Astrocyte (in vitro differentiated cells and primary cell): Measurements from ENCODE around the gene PARL. TPM values are rescaled to one million over a fixed set of nuclear protein-coding genes. Genes with fewer than 3 reads are reported as not detected.

Experiments
- DNase-seq: peaks from one replicate; pipeline ENCODE4 v3.0.0-alpha.2; 2010; ENCODE audit warnings: low read depth
- FAIRE-seq: peaks from 2 replicates; lab custom pipeline; 2011; peaks lifted over from hg19 to GRCh38; lab: Jason Lieb, UNC
- H2AFZ ChIP-seq: 2 replicates; pipeline ENCODE4 v1.6.0; 2012; ENCODE audit warnings: low read depth, low read length, inconsistent platforms
- H3K27ac ChIP-seq: 2 replicates; pipeline ENCODE4 v1.5.1; 2011; ENCODE audit warnings: low read depth, low read length, inconsistent platforms
- H3K27me3 ChIP-seq: 2 replicates; pipeline ENCODE4 v1.6.0; 2011; ENCODE audit warnings: low read length, inconsistent platforms; ENCODE audit not compliant: insufficient read depth
- H3K36me3 ChIP-seq: 2 replicates; pipeline ENCODE4 v1.5.1; 2011; ENCODE audit warnings: low read length, inconsistent platforms; ENCODE audit not compliant: insufficient read depth
- H3K4me1 ChIP-seq: 2 replicates; pipeline ENCODE4 v1.5.1; 2011; ENCODE audit warnings: low read length, inconsistent platforms; ENCODE audit not compliant: insufficient read depth
- H3K4me2 ChIP-seq: 2 replicates; pipeline ENCODE4 v1.6.0; 2012; ENCODE audit warnings: low read length, inconsistent platforms
- H3K4me3 ChIP-seq: 2 replicates; pipeline ENCODE4 v1.5.1; 2011; ENCODE audit warnings: low read depth, mild to moderate bottlenecking, low read length, inconsistent platforms; ENCODE audit not compliant: insufficient read depth
- H3K79me2 ChIP-seq: 2 replicates; pipeline ENCODE4 v1.6.0; 2012; ENCODE audit warnings: mild to moderate bottlenecking, low read length, inconsistent platforms; ENCODE audit not compliant: insufficient read depth
- H3K9ac ChIP-seq: 2 replicates; pipeline ENCODE4 v1.6.0; 2012; ENCODE audit warnings: mild to moderate bottlenecking, low read length, inconsistent platforms
- H3K9me3 ChIP-seq: 2 replicates; pipeline ENCODE4 v1.5.1; 2012; ENCODE audit warnings: low read depth, mild to moderate bottlenecking, low read length, inconsistent platforms; ENCODE audit not compliant: insufficient read depth
- H4K20me1 ChIP-seq: 2 replicates; pipeline ENCODE4 v1.6.0; 2012; ENCODE audit warnings: low read length, inconsistent platforms; ENCODE audit not compliant: insufficient read depth
- H3K27ac Mint-ChIP-seq: one replicate; pipeline ENCODE4 v1.8.0; 2021; ENCODE audit warnings: mild to moderate bottlenecking, mixed read lengths; ENCODE audit not compliant: unreplicated experiment
- H3K27me3 Mint-ChIP-seq: one replicate; pipeline ENCODE4 v1.8.0; 2021; ENCODE audit warnings: low read depth, mixed read lengths; ENCODE audit not compliant: unreplicated experiment
- H3K36me3 Mint-ChIP-seq: one replicate; pipeline ENCODE4 v1.8.0; 2021; ENCODE audit warnings: low read depth, mixed read lengths; ENCODE audit not compliant: unreplicated experiment
- H3K4me1 Mint-ChIP-seq: one replicate; pipeline ENCODE4 v1.8.0; 2021; ENCODE audit warnings: low read depth, mixed read lengths; ENCODE audit not compliant: unreplicated experiment
- H3K4me3 Mint-ChIP-seq: one replicate; pipeline ENCODE4 v1.8.0; 2021; ENCODE audit warnings: mild to moderate bottlenecking, moderate library complexity, mixed read lengths; ENCODE audit not compliant: unreplicated experiment
- H3K9me3 Mint-ChIP-seq: one replicate; pipeline ENCODE4 v1.8.0; 2021; ENCODE audit warnings: mild to moderate bottlenecking, mixed read lengths; ENCODE audit not compliant: unreplicated experiment
- CTCF ChIP-seq: IDR thresholded peaks from 2 replicates; pipeline ENCODE4 v1.5.1; 2011; ENCODE audit warnings: low read depth, mild to moderate bottlenecking, inconsistent platforms, low read length, moderate library complexity; ENCODE audit not compliant: insufficient read depth
- EZH2 ChIP-seq: IDR thresholded peaks from 2 replicates; pipeline ENCODE4 v1.6.1; 2012; ENCODE audit warnings: mild to moderate bottlenecking, low read length, inconsistent platforms; ENCODE audit not compliant: insufficient read depth
- total RNA-seq: library from RNA; stranded (reverse); gene quantifications from 2 replicates; pipeline ENCODE4 v1.2.1, GENCODE V29; 2021

The PARL gene
- total RNA-seq, 1 donor from 2014 or later = 64.7 TPM

- no peaks in the 10 kb centered on the region for H3K79me2 ChIP-seq
- no peaks in the 10 kb centered on the region for H3K27me3 ChIP-seq
- H3K4me1 ChIP-seq = no peaks in the 10 kb centered on the region
- no peak overlapping the region for H3K4me2 ChIP-seq
- H3K36me3 ChIP-seq = peaks cover 7% of the 10 kb centered on the region
- H4K20me1 ChIP-seq = no peaks in the 10 kb centered on the region
- Mint-ChIP-seq H3K27ac (no peak overlapping the region), H3K36me3 (peaks cover 22% of the 10 kb centered on the region), H3K4me3 (no peak overlapping the region), H3K4me1 (peaks cover 7% of the 10 kb centered on the region), H3K9me3 (no peaks in the 10 kb centered on the region), H3K27me3 (no peaks in the 10 kb centered on the region)
- FAIRE-seq (no peak), DNase-seq (no peak)
- H3K4me3 ChIP-seq = no peak overlapping the region
- H2AFZ ChIP-seq = no peak overlapping the region
- no peak overlapping the region for H3K9ac ChIP-seq
- TF ChIP-seq EZH2 = no peak
- TF ChIP-seq CTCF = no peak
- no peak overlapping the region for H3K27ac ChIP-seq
- no peaks in the 10 kb centered on the region for H3K9me3 ChIP-seq
Measured at GRCh38 chr3:183854318-183855035, 30.2 kb downstream of the PARL start.

- FAIRE-seq (no peak), DNase-seq (peak; percentile 20)
- peak overlapping the region; percentile 98 for H3K27ac Mint-ChIP-seq
Measured at GRCh38 chr3:183845608-183846288, 38.9 kb downstream of the PARL start.

More at GRCh38 chr3:183845608-183846288, 38.9 kb downstream of the PARL start:
- Mint-ChIP-seq H3K4me3 (no peak overlapping the region), H3K9me3 (no peaks in the 10 kb centered on the region), H3K27me3 (no peaks in the 10 kb centered on the region), H3K4me1 (peaks cover 21% of the 10 kb centered on the region), H3K36me3 (peaks cover 17% of the 10 kb centered on the region)
- peaks cover 17% of the 10 kb centered on the region for H3K4me1 ChIP-seq
- peaks cover 23% of the 10 kb centered on the region for H3K36me3 ChIP-seq
- H3K9ac ChIP-seq = no peak overlapping the region
- peak overlapping the region; percentile 61 for H3K27ac ChIP-seq
- H3K9me3 ChIP-seq = no peaks in the 10 kb centered on the region
- no peak overlapping the region for H3K4me3 ChIP-seq
- H2AFZ ChIP-seq = no peak overlapping the region
- H4K20me1 ChIP-seq = peaks cover 10% of the 10 kb centered on the region
- H3K79me2 ChIP-seq = no peaks in the 10 kb centered on the region
- H3K4me2 ChIP-seq = peak overlapping the region; percentile 49
- TF ChIP-seq CTCF (no peak), EZH2 (no peak)
- H3K27me3 ChIP-seq = no peaks in the 10 kb centered on the region
